H9 (cell line): Measurements from ENCODE around the gene TRAPPC4. TPM values are rescaled to one million over a fixed set of nuclear protein-coding genes. Genes with fewer than 3 reads are reported as not detected.

ENCODE experiments used
- DNase-seq: peaks from one replicate; pipeline ENCODE4 v3.0.0-alpha.2; 2017
- H2AFZ ChIP-seq: one replicate; pipeline ENCODE4 v1.6.1; 2013; ENCODE audit warnings: mild to moderate bottlenecking, low read length, control low read depth, moderate library complexity
- H2AK5ac ChIP-seq: 2 replicates; pipeline ENCODE4 v1.6.1; 2013; ENCODE audit warnings: low read length, control low read depth, mixed read lengths; ENCODE audit not compliant: insufficient read length
- H2BK120ac ChIP-seq: one replicate; pipeline ENCODE4 v1.6.1; 2013; ENCODE audit warnings: low read depth, mild to moderate bottlenecking, low read length, control low read depth, inconsistent platforms; ENCODE audit not compliant: poor library complexity, severe bottlenecking
- H2BK12ac ChIP-seq: 2 replicates; pipeline ENCODE4 v1.6.1; 2013; ENCODE audit warnings: low read length, control low read depth, mixed read lengths, low read depth; ENCODE audit not compliant: insufficient read length
- H2BK15ac ChIP-seq: 2 replicates; pipeline ENCODE4 v1.6.1; 2013; ENCODE audit warnings: low read depth, low read length, control low read depth
- H2BK20ac ChIP-seq: one replicate; pipeline ENCODE4 v1.6.1; 2013; ENCODE audit warnings: low read depth, mild to moderate bottlenecking, low read length, control low read depth, inconsistent platforms; ENCODE audit not compliant: poor library complexity, severe bottlenecking
- H2BK5ac ChIP-seq: 2 replicates; pipeline ENCODE4 v1.6.1; 2013; ENCODE audit warnings: low read length, control low read depth, mixed read lengths; ENCODE audit not compliant: insufficient read length
- H3K14ac ChIP-seq: 2 replicates; pipeline ENCODE4 v1.6.1; 2013; ENCODE audit warnings: low read length, control low read depth; ENCODE audit not compliant: insufficient read depth
- H3K18ac ChIP-seq: 2 replicates; pipeline ENCODE4 v1.6.1; 2013; ENCODE audit warnings: low read depth, mild to moderate bottlenecking, mixed read lengths, low read length, control low read depth; ENCODE audit not compliant: insufficient read length
- H3K23ac ChIP-seq: 2 replicates; pipeline ENCODE4 v1.6.1; 2013; ENCODE audit warnings: low read length, control low read depth, mixed read lengths, low read depth; ENCODE audit not compliant: insufficient read length
- H3K23me2 ChIP-seq: 2 replicates; pipeline ENCODE4 v1.6.1; 2013; ENCODE audit warnings: low read depth, mild to moderate bottlenecking, mixed read lengths, low read length, control low read depth; ENCODE audit not compliant: insufficient read length, poor library complexity, severe bottlenecking
- H3K27ac ChIP-seq: 2 replicates; pipeline ENCODE4 v1.5.1; 2013; ENCODE audit warnings: low read length, control low read depth, mixed read lengths, low read depth; ENCODE audit not compliant: insufficient read length
- H3K27me3 ChIP-seq: 2 replicates; pipeline ENCODE4 v1.6.1; 2013; ENCODE audit warnings: low read length, control low read depth, inconsistent platforms; ENCODE audit not compliant: insufficient read depth
- H3K4ac ChIP-seq: 2 replicates; pipeline ENCODE4 v1.6.1; 2013; ENCODE audit warnings: low read depth, mild to moderate bottlenecking, control low read depth, inconsistent platforms, low read length, moderate library complexity
- H3K4me1 ChIP-seq: 2 replicates; pipeline ENCODE4 v1.6.1; 2013; ENCODE audit warnings: low read length, control low read depth, inconsistent platforms; ENCODE audit not compliant: insufficient read depth
- H3K4me2 ChIP-seq: 2 replicates; pipeline ENCODE4 v1.6.1; 2013; ENCODE audit warnings: low read length, control low read depth, mixed read lengths; ENCODE audit not compliant: insufficient read length, insufficient read depth
- H3K56ac ChIP-seq: 2 replicates; pipeline ENCODE4 v1.6.1; 2013; ENCODE audit warnings: low read depth, mild to moderate bottlenecking, mixed read lengths, low read length, control low read depth; ENCODE audit not compliant: insufficient read length
- H3K79me1 ChIP-seq: 2 replicates; pipeline ENCODE4 v1.6.1; 2013; ENCODE audit warnings: low read depth, mild to moderate bottlenecking, moderate library complexity, low read length, control low read depth, inconsistent platforms; ENCODE audit not compliant: insufficient read depth, poor library complexity, severe bottlenecking
- H3K79me2 ChIP-seq: 2 replicates; pipeline ENCODE4 v1.6.1; 2013; ENCODE audit warnings: low read length, control low read depth, inconsistent platforms; ENCODE audit not compliant: insufficient read depth
- H3K9ac ChIP-seq: 2 replicates; pipeline ENCODE4 v1.6.1; 2013; ENCODE audit warnings: low read length, control low read depth, mixed read lengths; ENCODE audit not compliant: insufficient read length; ENCODE audit errors: extremely low read depth
- H3K9me3 ChIP-seq: one replicate; pipeline ENCODE4 v1.6.1; 2013; ENCODE audit warnings: low read depth, low read length, inconsistent platforms; ENCODE audit not compliant: control insufficient read depth
- H3T11ph ChIP-seq: one replicate; pipeline ENCODE4 v1.6.1; 2013; ENCODE audit warnings: mild to moderate bottlenecking, low read length, control low read depth, inconsistent platforms
- H4K20me1 ChIP-seq: one replicate; pipeline ENCODE4 v1.6.1; 2013; ENCODE audit not compliant: control insufficient read depth, insufficient read length, insufficient read depth
- H4K5ac ChIP-seq: 2 replicates; pipeline ENCODE4 v1.6.1; 2013; ENCODE audit warnings: low read depth, mild to moderate bottlenecking, mixed read lengths, low read length, control low read depth; ENCODE audit not compliant: insufficient read length
- H4K8ac ChIP-seq: replicated peaks from 2 replicates; pipeline ENCODE4 v1.6.1; 2013; ENCODE audit warnings: low read length, control low read depth, mixed read lengths, low read depth; ENCODE audit not compliant: insufficient read length
- H4K91ac ChIP-seq: 2 replicates; pipeline ENCODE4 v1.6.1; 2013; ENCODE audit warnings: low read depth, mild to moderate bottlenecking, moderate library complexity, mixed read lengths, low read length, control low read depth; ENCODE audit not compliant: insufficient read length
- H3K27ac Mint-ChIP-seq, 3 experiments: 2 replicates in 2 of 3; 3 replicates in 1 of 3; pipeline ENCODE4 v1.8.0; 2020 to 2021; ENCODE audit warnings: mixed read lengths in 3 of 3, mild to moderate bottlenecking in 1 of 3, moderate library complexity in 1 of 3
- H3K27me3 Mint-ChIP-seq: 2 replicates; pipeline ENCODE4 v1.8.0; 2021; ENCODE audit warnings: low read depth, mild to moderate bottlenecking, moderate library complexity, mixed read lengths
- H3K36me3 Mint-ChIP-seq, 3 experiments: 2 replicates in 2 of 3; 3 replicates in 1 of 3; pipeline ENCODE4 v1.8.0; 2020 to 2021; ENCODE audit warnings: low read depth in 3 of 3, mixed read lengths in 3 of 3; ENCODE audit not compliant: insufficient read depth in 1 of 3
- H3K4me1 Mint-ChIP-seq, 2 experiments: 2 replicates each; pipeline ENCODE4 v1.8.0; 2020; ENCODE audit warnings: mixed read lengths in 2 of 2
- H3K4me3 Mint-ChIP-seq, 2 experiments: 2 replicates in 1 of 2; 3 replicates in 1 of 2; pipeline ENCODE4 v1.8.0; 2020 to 2021; ENCODE audit warnings: mild to moderate bottlenecking in 2 of 2, mixed read lengths in 2 of 2, moderate library complexity in 1 of 2
- H3K9me3 Mint-ChIP-seq, 2 experiments: 2 replicates in 1 of 2; 3 replicates in 1 of 2; pipeline ENCODE4 v1.8.0; 2020; ENCODE audit warnings: mild to moderate bottlenecking in 2 of 2, mixed read lengths in 2 of 2, moderate library complexity in 1 of 2
- CTCF ChIP-seq: fragments of 200-600 bp; sonication (generic); conservative IDR thresholded peaks from 3 replicates; pipeline ENCODE4 v1.8.0; 2021; ENCODE audit warnings: antibody characterized with exemption, mild to moderate bottlenecking
- WGBS: extraction: QIAGEN DNeasy Blood & Tissue Kit; methylation state at CpG from one replicate; pipeline ENCODE4 v1.1.7; 2013; ENCODE audit warnings: missing lambda C conversion rate, low lambda C conversion rate, mixed read lengths; ENCODE audit not compliant: insufficient read length; ENCODE audit errors: extremely low coverage; 5-methylcytosine and 5-hydroxymethylcytosine counted together
- total RNA-seq: library from RNA; stranded (reverse); gene quantifications from 2 replicates; pipeline ENCODE4 v1.2.1, GENCODE V29; 2021

Gene TRAPPC4
- total RNA-seq, 1 experiment from 2014 or later: 82.8 TPM

- Histone ChIP-seq H2AFZ (no peak overlapping the region), H2BK120ac (no peak overlapping the region), H3K14ac (no peak overlapping the region), H3K23ac (no peak overlapping the region), H2BK12ac (no peak overlapping the region), H3K18ac (no peak overlapping the region), H3K27ac (no peak overlapping the region), H3K9me3 (no peaks in the 10 kb centered on the region), H3K56ac (no peak overlapping the region), H2BK5ac (no peak overlapping the region), H4K5ac (no peak overlapping the region), H3K79me2 (no peaks in the 10 kb centered on the region; the same call in 1 of the 2 replicates), H3T11ph (no peak overlapping the region), H3K27me3 (no peaks in the 10 kb centered on the region), H2BK20ac (no peak overlapping the region), H3K4me2 (no peak overlapping the region), H2BK15ac (no peak overlapping the region), H3K79me1 (peaks cover 3% of the 10 kb centered on the region), H4K8ac (no peak overlapping the region), H4K91ac (no peak overlapping the region), H3K4ac (no peak overlapping the region), H4K20me1 (no peaks in the 10 kb centered on the region), H3K9ac (no peak overlapping the region), H3K23me2 (peaks cover 14% of the 10 kb centered on the region), H3K4me1 (peaks cover 8% of the 10 kb centered on the region; the same call in 1 of the 2 replicates), H2AK5ac (no peak overlapping the region)
- no peak for TF ChIP-seq CTCF
- Mint-ChIP-seq H3K27ac (peak overlapping the region; percentile 49 to 92 (median 61); a peak in 2 of 7 replicates), H3K27me3 (no peaks in the 10 kb centered on the region), H3K9me3 (no peaks in the 10 kb centered on the region), H3K36me3 (peaks cover 31 to 76% (median 69%) of the 10 kb centered on the region in 3 experiments), H3K4me1 (peaks cover 22 to 24% of the 10 kb centered on the region in 2 experiments), H3K4me3 (no peak overlapping the region)
- no CpG with 5 or more reads among the region's 16 CpGs for WGBS
- DNase-seq: no peak
These were observed 7.6 kb downstream of the TRAPPC4 start for GRCh38 chr11:119025978-119026766.
